ENCODE data around the gene PCYT1A. TPM values are rescaled to one million over a fixed set of nuclear protein-coding genes. Genes with fewer than 3 reads are reported as not detected.
A peak's percentile ranks its signal among the peaks of the same experiment; 100 is the strongest.
"Not testable (repeated sequence)": the region's sequence is repeated elsewhere in the genome, so short reads cannot be mapped to it uniquely, and the experiment has no call there.

Gene PCYT1A
- total and polyA plus RNA-seq, 8 donors = 36.2 to 71.0 (median 41.7) TPM

DNA sequence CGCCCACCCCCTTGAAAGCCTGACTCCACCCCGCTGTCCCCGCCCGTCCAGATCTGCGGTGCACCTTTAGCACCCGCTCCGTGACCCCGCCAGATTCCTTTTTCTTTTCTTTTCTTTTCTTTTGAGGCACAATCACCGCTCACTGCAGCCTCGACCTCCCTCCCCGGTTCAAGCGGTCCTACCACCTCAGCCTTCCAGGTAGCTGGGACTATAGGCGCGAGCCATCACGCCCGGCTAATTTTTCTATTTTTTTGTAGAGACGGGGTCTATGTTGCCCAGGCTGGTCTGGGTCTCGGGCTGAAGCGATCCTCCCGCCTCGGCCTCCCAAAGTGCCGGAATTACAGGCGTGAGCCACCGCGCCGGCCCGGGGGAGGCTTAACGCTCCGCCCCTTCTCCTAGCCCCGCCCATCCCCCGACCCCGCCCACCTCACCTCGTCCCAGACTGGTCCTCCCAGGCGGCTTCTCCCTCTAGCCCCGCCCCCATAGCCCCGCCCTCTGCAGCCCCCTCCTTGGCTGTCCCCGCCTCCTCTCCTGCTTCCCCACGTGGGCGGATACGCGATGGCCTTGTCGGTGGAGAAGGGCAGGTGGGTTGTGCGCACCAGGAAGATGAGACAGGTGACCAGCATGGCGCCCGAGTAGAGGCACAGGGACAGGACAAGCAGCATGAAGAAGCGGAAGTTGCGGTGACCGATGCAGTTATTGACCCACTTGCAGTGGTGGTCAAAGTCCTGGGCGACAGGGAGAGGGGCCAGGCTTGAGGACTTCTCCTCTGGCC, 79.5 kb downstream of the PCYT1A start:
- Histone ChIP-seq H3K4me1 (peaks cover 0 to 26% of the 10 kb centered on the region in 2 donors), H3K4me3 (peak overlapping the region; percentile 11 to 36), H3K27ac (peak overlapping the region in 1 of 2 donors; percentile 57), H3K27me3 (peaks cover 0 to 37% of the 10 kb centered on the region in 2 donors), H3K36me3 (no peaks in the 10 kb centered on the region), H3K9me3 (no peaks in the 10 kb centered on the region)
- intact Hi-C loops (cut with DNase I) = no loop called here
- DNase-seq (peak in 1 of 4 donors; percentile 89), ATAC-seq (peak; percentile 50)
- TF ChIP-seq, protein P1, sequence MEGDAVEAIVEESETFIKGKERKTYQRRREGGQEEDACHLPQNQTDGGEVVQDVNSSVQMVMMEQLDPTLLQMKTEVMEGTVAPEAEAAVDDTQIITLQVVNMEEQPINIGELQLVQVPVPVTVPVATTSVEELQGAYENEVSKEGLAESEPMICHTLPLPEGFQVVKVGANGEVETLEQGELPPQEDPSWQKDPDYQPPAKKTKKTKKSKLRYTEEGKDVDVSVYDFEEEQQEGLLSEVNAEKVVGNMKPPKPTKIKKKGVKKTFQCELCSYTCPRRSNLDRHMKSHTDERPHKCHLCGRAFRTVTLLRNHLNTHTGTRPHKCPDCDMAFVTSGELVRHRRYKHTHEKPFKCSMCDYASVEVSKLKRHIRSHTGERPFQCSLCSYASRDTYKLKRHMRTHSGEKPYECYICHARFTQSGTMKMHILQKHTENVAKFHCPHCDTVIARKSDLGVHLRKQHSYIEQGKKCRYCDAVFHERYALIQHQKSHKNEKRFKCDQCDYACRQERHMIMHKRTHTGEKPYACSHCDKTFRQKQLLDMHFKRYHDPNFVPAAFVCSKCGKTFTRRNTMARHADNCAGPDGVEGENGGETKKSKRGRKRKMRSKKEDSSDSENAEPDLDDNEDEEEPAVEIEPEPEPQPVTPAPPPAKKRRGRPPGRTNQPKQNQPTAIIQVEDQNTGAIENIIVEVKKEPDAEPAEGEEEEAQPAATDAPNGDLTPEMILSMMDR (IDR thresholded peaks at IDR 0.05) = no peak

GRCh38 chr3:196207159-196207832, 80.2 kb downstream of the PCYT1A start:
- TF ChIP-seq, protein P1 (IDR thresholded peaks at IDR 0.05) = no peak
- intact Hi-C loops (cut with DNase I) = no loop called here
- ATAC-seq (peak; percentile 46), DNase-seq (peak in 1 of 4 donors; percentile 87)
- no peak overlapping the region for H3K27ac ChIP-seq
- no peaks in the 10 kb centered on the region for H3K36me3 ChIP-seq
- H3K9me3 ChIP-seq = no peaks in the 10 kb centered on the region
- H3K27me3 ChIP-seq = peaks cover 0 to 38% of the 10 kb centered on the region in 2 donors
- peaks cover 0 to 30% of the 10 kb centered on the region in 2 donors for H3K4me1 ChIP-seq
- H3K4me3 ChIP-seq = peak overlapping the region in 1 of 2 donors; percentile 36

- Histone ChIP-seq H3K27me3 (peaks cover 0 to 38% of the 10 kb centered on the region in 2 donors), H3K27ac (peak overlapping the region in 1 of 2 donors; percentile 28), H3K4me1 (peaks cover 0 to 34% of the 10 kb centered on the region in 2 donors)
- DNase-seq; H3K9me3 ChIP-seq; H3K36me3 ChIP-seq; H3K4me3 ChIP-seq; intact Hi-C loops (cut with DNase I); ATAC-seq: not testable (repeated sequence)
These were observed 81.9 kb downstream of the PCYT1A start for GRCh38 chr3:196205442-196206205.

- Histone ChIP-seq H3K27me3 (peaks cover 0 to 30% of the 10 kb centered on the region in 2 donors), H3K36me3 (no peaks in the 10 kb centered on the region), H3K4me1 (peaks cover 0 to 34% of the 10 kb centered on the region in 2 donors), H3K27ac (no peak overlapping the region), H3K4me3 (no peak overlapping the region), H3K9me3 (no peaks in the 10 kb centered on the region)
- DNase-seq (no peak), ATAC-seq (no peak)
- TF ChIP-seq, protein P1 (IDR thresholded peaks at IDR 0.05) = no peak
- intact Hi-C loops (cut with DNase I) = no loop called here
These were observed 83.7 kb downstream of the PCYT1A start for GRCh38 chr3:196203846-196204245.

DNA sequence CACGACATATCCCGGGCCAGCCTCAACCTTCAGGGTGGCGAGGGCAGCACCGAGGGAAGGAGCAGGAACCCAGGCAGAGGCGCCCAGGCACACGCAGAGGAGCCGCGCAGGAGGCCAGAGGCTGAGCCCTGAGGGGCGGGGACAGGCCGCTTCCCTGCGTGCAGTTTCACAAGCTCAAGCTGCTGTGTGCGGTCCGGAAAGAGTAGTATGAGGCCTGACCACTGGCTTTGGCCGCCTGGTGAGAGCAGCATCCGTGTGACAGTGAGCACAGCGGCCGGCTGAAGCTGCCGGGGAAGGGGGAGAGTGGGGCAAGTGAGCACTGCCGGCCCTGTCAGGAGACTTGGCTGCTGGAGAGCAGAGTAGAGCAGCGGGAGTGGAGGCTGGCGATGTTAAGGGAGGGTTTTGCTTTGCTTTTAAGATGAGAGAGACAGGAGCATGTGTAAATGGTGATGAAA, 85.0 kb downstream of the PCYT1A start:
- intact Hi-C loops (cut with DNase I) = no loop called here
- H3K4me3 ChIP-seq = no peak overlapping the region
- peak in 2 of 4 donors; percentile 77 to 93 for DNase-seq
- peaks cover 0 to 19% of the 10 kb centered on the region in 2 donors for H3K27me3 ChIP-seq
- peak overlapping the region in 1 of 2 donors; percentile 64 for H3K27ac ChIP-seq
- no peaks in the 10 kb centered on the region for H3K36me3 ChIP-seq
- peak; percentile 75 for ATAC-seq
- peaks cover 0 to 30% of the 10 kb centered on the region in 2 donors for H3K4me1 ChIP-seq
- no peaks in the 10 kb centered on the region for H3K9me3 ChIP-seq
- TF ChIP-seq, protein P1 (IDR thresholded peaks at IDR 0.05) = no peak

Data from left lung (tissue), 10 donors.